ENCODE measurements around the gene HMX3. TPM values are rescaled to one million over a fixed set of nuclear protein-coding genes. Genes with fewer than 3 reads are reported as not detected.

Gene HMX3
- total RNA-seq, 1 donor from 2014 or later = not detected

- DNase-seq = no peak
Observed at GRCh38 chr10:123180101-123181090, 44.6 kb downstream of the HMX3 start.

- no peak for DNase-seq
Observed at GRCh38 chr10:123183724-123184123, 48.0 kb downstream of the HMX3 start.

- DNase-seq = no peak
Observed at GRCh38 chr10:123187781-123188180, 52.0 kb downstream of the HMX3 start.

Other genes with a start within 250 kb of the HMX3 start
- gene FAM24A, start 225.4 kb upstream of the HMX3 start, total RNA-seq = not detected in 2 replicates
- gene C10orf88, start 181.7 kb upstream of the HMX3 start, total RNA-seq = 8.8 and 13.1 TPM in 2 replicates
- 1.7 and 3.2 TPM in 2 replicates for gene PSTK, start 155.6 kb upstream of the HMX3 start, total RNA-seq
- 2.9 and 4.5 TPM in 2 replicates for gene IKZF5, start 127.2 kb upstream of the HMX3 start, total RNA-seq
- gene ACADSB, start 127.0 kb upstream of the HMX3 start, total RNA-seq = 3.7 and 7.5 TPM in 2 replicates
- not detected in 2 replicates for gene HMX2, start 12.2 kb downstream of the HMX3 start, total RNA-seq
- gene BUB3, start 18.4 kb downstream of the HMX3 start, total RNA-seq = 157 and 216 TPM in 2 replicates

All from dermis blood vessel endothelial cell (primary cell).